ENCODE measurements around the gene AVPR1B. TPM values are rescaled to one million over a fixed set of nuclear protein-coding genes. Genes with fewer than 3 reads are reported as not detected.

Gene AVPR1B
- total RNA-seq (not detected), polyA plus RNA-seq (ENCODE audit: insufficient read length in 6 of 6) (under 1 TPM in 3 of 6 donors, not detected in 3; 0.08 to 0.11 (median 0.10) TPM)
- long read RNA-seq, donor 1, result 0 reads
- long read RNA-seq, donor 2, result 0 reads
- long read RNA-seq, donor 3, result 0 reads
- long read RNA-seq, donor 4, result 0 reads
- long read RNA-seq, donor 5, result 0 reads
- long read RNA-seq, donor 6, result 0 reads
- long read RNA-seq, donor 7, result 0 reads
- long read RNA-seq, donor 8, result 0 reads
- long read RNA-seq, donor 9, result 0 reads
- long read RNA-seq, donor 10, result 0 reads
- long read RNA-seq, donor 11, result 0 reads
- long read RNA-seq, donor 12, result 0 reads

- Histone ChIP-seq H3K36me3 (no peaks in the 10 kb centered on the region), H3K4me3 (peak within 1 kb of the TSS; percentile 15 to 28), H3K27me3 (peaks cover 0 to 37% of the 10 kb centered on the region in 2 donors), H3K4me1 (peaks cover 10 to 14% of the 10 kb centered on the region in 2 donors), H3K27ac (no peak within 1 kb of the TSS), H3K9me3 (peaks cover 0 to 15% of the 10 kb centered on the region in 2 donors)
- TF ChIP-seq, protein P1, sequence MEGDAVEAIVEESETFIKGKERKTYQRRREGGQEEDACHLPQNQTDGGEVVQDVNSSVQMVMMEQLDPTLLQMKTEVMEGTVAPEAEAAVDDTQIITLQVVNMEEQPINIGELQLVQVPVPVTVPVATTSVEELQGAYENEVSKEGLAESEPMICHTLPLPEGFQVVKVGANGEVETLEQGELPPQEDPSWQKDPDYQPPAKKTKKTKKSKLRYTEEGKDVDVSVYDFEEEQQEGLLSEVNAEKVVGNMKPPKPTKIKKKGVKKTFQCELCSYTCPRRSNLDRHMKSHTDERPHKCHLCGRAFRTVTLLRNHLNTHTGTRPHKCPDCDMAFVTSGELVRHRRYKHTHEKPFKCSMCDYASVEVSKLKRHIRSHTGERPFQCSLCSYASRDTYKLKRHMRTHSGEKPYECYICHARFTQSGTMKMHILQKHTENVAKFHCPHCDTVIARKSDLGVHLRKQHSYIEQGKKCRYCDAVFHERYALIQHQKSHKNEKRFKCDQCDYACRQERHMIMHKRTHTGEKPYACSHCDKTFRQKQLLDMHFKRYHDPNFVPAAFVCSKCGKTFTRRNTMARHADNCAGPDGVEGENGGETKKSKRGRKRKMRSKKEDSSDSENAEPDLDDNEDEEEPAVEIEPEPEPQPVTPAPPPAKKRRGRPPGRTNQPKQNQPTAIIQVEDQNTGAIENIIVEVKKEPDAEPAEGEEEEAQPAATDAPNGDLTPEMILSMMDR (IDR thresholded peaks at IDR 0.05), result no peak
- DNase-seq, result peak in 3 of 4 donors; percentile 38 to 80 (median 53)
- ATAC-seq, result peak; percentile 83
- intact Hi-C loops (cut with DNase I), result loop anchor here in 1 of 2 donors (10.0 kb wide), 1 partner anchor 203 kb away; no protein-coding TSS in a partner anchor
These were observed at the start of gene AVPR1B for GRCh38 chr1:206117151-206117948. TSS of gene AVPR1B (minus strand) at chr1:206117388. CDS start at chr1:206116890, 498 bp downstream.

- Histone ChIP-seq H3K27ac (no peak overlapping the region), H3K27me3 (no peaks in the 10 kb centered on the region), H3K36me3 (no peaks in the 10 kb centered on the region), H3K9me3 (no peaks in the 10 kb centered on the region), H3K4me3 (no peak overlapping the region), H3K4me1 (no peaks in the 10 kb centered on the region)
- DNase-seq, result no peak
- TF ChIP-seq, protein P1 (IDR thresholded peaks at IDR 0.05), result no peak
- intact Hi-C loops (cut with DNase I), result no loop called here
- ATAC-seq, result no peak
These were observed 28.6 kb upstream of the AVPR1B start for GRCh38 chr1:206145771-206146290.

GRCh38 chr1:206144605-206145004 lies 27.4 kb upstream of the AVPR1B start:
- H3K4me1 ChIP-seq, result no peaks in the 10 kb centered on the region
- H3K27me3 ChIP-seq, result peaks cover 0 to under 1% of the 10 kb centered on the region in 2 donors
- DNase-seq, result no peak
- no peak overlapping the region for H3K27ac ChIP-seq
- ATAC-seq, result no peak
- no peaks in the 10 kb centered on the region for H3K36me3 ChIP-seq
- no peaks in the 10 kb centered on the region for H3K9me3 ChIP-seq
- TF ChIP-seq, protein P1 (IDR thresholded peaks at IDR 0.05), result no peak
- intact Hi-C loops (cut with DNase I), result no loop called here
- no peak overlapping the region for H3K4me3 ChIP-seq

GRCh38 chr1:206143537-206144172 lies 26.5 kb upstream of the AVPR1B start:
- H3K4me1 ChIP-seq, result no peaks in the 10 kb centered on the region
- H3K9me3 ChIP-seq, result no peaks in the 10 kb centered on the region

More at GRCh38 chr1:206143537-206144172, 26.5 kb upstream of the AVPR1B start:
- peaks cover 0 to 10% of the 10 kb centered on the region in 2 donors for H3K27me3 ChIP-seq
- ATAC-seq (no peak), DNase-seq (no peak)
- H3K27ac ChIP-seq, result no peak overlapping the region
- H3K4me3 ChIP-seq, result no peak overlapping the region
- intact Hi-C loops (cut with DNase I), result no loop called here
- H3K36me3 ChIP-seq, result no peaks in the 10 kb centered on the region
- TF ChIP-seq, protein P1 (IDR thresholded peaks at IDR 0.05), result no peak

All from left lung (tissue), 14 donors.